ENCODE data around the gene TMEM238.

TMEM238 gene

DNA sequence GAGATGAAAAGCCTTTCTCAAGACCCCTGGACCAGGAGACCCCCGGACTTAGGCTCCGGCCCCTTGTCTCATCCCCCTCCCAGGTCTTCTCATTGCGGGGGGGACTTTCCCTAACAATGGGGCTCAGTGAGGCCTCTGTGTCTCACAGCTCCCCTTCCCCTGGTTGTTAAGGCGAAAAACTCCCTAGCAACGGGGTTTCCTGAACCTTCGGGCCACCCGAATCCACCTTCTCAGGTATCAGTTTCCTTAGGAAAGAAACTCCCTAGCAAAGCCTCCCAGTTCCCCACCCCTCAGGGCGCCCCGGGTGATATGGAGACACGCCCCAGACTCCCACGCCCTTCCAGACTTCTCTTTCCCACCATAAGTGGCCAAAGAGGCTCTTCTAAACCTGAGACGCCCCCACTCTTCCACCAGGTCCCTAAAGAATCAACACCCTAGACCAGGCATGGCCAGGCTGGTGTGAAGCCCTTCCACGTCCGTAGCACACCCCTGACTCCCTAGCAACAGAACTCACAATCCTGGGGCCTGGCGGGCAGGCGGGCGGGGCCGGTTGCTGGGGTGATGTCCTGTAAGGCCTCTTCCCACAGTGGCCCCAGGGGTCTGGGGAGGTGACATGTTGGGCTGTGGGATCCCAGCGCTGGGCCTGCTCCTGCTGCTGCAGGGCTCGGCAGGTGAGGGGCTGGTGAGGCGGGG, 7.7 kb downstream of the TMEM238 start, which contains the start of gene TMEM190:
Gene TMEM190, plus strand, starts transcription at position 586 of the 693 bp plus-strand sequence. Its CDS starts 28 bp downstream, at position 614.
- no peak for DNase-seq

DNA sequence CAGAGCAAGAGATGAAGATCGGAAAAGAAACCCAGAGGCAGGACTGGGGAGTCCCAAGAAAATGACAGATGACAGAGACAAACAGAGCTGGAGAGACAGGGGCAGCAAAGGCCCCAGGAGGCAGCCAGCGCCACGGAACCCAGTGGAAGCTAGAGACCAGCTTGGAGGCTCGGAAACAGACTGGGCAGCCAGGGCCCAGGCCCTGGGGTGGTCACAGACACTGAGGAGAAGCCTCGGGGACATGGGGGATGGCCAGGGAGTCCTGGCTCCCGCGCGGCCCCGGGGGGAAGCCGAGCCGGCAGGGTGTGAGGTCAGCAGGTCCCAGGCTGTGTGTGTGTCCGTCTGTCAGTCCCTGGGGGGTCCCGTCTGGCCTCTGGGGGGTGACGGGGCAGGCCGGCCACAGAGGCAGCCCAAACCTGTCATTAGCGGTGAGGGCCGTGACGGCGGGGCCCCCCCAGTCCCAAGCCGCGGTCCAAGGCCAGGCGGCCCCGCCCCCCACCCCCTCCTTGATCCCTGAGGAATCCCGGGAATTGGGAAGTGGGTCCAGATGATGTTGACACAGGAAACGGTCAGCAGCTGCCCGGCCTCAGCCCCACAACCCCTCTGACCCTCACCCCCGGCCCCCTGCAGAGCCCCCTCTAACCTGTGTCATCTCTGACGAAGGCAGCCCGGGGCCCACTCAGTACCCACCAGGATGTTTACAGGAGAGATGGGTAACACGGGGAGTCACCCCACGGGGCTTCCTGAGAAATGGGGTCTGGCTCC, 9.9 kb downstream of the TMEM238 start:
- DNase-seq: no peak

DNA sequence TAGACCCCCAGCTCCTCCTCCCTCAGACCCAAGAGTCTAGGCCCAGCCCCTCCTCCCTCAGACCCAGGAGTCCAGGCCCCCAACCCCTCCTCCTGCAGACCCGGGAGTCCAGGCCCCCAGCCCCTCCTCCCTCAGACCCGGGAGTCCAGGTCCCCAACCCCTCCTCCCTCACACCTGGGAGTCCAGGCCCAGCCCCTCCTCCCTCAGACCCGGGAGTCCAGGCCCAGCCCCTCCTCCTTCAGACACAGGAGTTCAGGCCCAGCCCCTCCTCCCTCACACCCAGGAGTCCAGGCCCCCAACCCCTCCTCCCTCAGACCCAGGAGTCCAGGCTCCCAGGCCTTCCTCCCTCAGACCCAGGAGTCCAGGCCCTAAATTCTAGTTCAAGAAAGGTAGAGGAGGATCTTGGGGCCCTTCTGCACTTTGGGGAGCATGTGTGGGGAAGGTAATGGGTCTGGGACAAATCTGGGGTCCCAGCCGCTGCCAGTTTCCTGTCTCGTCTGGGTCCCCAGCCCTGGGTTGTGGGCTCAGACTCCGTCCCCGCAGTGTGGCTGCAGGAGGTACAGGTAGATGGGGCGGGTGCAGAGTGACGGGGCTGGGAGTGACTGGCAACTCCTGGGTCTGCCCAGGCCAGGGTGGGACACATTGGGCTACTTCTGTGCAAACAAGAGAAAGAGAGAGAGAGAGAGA, 10.6 kb downstream of the TMEM238 start:
- no peak for DNase-seq

DNA sequence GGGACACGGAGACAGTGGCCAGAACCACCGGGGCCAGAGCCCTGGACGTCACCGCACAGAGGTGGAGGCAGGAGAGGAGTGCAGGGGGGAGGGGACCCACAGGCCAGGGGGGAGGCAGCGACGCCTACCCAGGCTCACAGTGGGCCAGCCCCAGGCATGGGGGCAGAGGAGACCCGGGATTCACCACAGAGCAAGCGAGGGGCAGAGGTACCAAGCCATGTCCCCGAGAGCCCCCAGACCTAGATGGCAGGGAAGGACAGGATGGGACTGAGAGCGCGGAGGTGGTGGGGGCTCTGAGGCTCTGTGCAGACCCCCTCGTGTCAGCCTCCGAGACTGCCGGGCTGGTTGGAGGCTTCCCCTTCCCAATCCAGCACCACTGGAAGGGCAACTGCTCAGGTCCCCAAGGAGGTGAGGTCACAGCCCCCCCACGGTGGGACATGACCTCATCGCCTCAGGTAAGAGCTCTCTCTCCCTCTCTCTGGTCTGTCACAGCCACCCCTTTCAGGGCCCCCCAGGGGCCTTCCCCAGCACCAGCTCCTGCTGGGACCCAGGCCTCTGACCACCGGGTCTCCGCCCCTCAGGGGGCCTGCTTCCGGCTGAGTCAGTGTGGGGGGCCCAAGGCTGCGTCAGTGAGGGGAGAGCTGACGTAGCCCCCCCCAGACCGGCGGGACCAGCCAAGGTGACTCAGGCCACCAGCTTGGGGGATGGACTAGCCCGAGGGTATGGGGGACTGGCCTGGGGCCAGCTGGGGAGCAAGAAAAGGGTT, 11.6 kb downstream of the TMEM238 start:
- DNase-seq: peak; percentile 66

DNA sequence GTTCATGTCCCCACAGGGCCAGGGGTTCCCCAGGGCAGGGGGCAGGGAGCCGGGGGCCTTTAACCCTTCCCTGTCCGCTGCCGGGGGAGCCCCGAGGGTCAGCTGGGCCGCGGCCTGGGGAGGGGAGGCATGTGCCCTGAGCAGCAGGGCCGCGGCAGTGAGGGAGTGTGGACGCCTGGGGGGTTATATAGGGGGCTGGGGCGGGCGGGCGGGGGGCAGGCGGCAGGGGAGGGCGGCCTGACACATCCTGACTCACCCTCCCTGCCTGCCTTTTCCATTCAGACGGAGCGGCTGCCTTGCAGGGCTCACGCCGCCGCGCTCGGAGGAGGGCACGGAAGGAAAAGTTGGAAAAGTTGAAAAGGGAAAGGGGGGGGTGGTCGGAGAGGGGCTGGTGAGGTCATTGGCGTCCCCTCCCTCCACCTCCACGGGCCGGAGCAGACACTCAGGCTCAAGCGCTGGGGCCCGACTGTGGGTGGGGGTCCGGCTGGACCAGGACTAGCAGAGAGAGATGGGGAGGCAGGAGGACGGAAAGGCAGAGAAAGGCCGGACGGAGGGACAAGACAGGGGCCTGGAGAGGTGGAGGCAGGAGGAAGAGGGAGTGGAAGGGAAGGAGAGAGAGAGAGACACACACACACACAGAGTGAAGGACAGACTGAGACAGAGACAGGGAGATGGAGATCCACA, 13.6 kb downstream of the TMEM238 start, which contains the start of gene IL11:
Gene IL11, minus strand, starts transcription at position 159 of the 684 bp plus-strand sequence. Its CDS starts 153 bp downstream, at position 6.
- no peak for DNase-seq

DNA sequence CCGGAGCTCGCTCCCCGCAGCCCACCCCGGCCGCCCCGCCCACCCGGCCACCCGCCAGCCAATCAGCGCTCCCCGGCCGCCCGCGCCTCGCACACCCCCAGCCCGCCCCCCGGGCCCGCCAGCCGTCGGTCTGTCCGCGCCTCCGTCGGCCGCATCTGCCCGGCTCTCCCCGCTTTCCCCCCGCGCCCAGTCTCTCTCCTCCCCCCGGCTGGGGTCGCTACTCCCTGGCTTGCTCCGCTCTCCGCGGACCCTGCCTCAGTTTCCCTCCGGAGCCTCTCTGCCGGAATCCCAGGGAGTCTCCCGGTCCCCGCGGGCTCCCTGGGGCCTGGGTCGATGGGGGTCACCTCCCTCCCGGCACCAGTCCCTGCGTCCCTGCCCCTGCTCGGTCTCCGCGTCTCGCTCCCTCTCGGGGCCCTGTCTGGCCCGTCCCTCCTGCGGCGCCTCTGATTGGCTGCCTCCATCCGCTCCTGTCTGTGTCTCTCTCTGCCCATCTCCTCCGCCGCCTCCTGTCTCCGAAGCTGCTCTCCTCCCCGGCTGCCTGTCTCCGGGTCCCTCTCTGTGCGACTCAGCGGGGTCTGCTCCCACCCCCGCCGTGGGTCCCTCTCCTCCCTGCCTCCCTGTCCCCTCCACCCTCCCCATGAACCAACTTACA, 14.3 kb downstream of the TMEM238 start:
- DNase-seq: peak; percentile 65

DNA sequence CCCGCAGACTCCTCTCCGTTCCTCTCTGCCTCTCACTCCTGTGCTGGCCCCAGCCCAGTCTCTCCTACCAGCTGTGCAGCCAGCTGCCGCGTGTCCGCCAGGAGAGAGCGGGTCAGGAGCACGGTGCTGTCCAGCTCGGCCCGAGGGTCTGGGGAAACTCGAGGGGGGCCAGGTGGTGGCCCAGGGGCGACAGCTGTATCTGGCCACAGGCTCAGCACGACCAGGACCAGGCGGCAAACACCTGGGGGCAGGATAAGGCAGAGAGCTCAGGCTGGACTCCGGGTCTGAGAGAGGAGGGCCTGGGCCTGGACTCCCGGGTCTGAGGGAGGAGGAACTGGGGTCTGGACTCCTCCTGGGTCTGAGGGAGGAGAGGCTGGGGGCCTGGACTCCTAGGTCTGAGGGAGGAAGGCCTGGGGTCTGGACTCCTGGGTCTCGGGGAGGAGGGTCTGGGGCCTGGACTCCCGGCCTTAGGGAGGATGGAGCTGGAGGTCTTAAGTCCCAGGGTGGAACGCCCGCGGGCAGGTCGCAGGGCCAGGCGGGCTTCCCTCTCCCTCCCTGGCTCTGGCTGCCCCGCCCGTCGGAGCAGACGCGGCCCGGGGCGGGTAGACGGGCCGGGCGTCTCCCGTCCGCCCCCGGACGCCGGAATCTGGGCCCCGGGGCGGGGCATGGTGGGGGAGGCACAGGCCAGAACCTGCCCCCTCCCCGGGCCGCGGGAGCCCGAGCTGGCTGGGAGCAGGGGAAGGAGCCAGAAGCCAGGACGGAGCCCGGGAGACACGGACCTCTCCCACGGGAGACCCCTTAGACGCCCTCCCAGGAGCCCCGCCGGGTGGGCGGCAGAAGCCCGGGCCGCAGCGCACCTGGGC, 15.2 kb downstream of the TMEM238 start:
- no peak for DNase-seq

DNA sequence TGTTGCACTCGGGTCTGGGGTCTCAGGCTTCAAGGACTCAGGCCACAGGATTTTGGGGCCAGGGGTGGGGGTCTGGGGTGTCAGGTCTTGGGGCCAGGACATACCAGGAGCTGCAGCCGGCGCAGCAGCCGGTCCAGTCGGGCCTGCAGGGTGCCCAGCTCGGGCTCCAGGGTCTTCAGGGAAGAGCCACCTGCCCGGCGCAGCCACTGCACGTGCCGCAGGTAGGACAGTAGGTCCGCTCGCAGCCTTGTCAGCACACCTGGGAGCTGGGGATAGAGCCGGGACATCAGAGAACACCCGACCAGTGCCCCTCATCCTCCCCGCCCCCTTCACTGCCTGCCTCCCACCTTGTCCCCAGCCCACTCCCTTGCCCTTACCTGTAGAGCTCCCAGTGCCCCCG, 16.0 kb downstream of the TMEM238 start:
- DNase-seq: no peak

DNA sequence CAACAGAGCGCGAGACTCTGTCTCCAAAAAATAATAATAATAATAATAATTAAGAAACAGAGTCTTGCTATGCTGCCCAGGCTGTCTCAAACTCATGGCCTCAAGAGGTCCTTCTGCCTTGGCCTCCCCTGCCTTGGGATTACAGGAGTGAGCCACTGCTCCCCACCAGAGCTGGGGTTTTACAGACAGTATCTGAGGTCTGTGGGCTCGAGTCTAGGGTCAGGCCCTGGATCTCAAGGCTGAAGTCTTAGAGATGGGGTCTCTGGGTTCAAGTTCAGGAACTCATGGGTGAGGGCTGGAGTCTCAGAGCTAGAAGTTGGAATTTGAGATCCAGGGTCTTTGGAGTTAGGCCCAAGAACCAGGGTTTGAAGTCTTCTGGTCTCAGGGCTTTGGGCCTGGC, 17.3 kb downstream of the TMEM238 start:
- no peak for DNase-seq

DNA sequence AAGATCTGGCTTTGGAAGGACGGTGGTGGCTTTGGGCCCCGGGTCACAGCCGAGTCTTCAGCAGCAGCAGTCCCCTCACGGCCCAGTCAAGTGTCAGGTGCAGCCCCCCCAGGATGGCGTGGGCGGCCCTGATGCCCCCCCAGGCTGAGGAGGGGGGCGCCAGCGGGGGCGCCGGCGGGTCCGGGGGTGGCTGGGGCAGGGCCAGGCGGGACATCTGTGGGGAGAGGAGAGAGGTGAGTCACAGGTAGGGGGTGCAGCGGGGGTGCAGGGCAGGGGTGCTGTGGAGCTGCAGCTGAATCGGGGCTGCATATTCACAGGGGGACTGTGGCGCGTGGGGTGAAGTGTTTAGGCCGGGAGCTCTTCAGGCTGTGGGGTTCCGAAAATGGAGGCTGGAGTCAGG, 18.1 kb downstream of the TMEM238 start:
- no peak for DNase-seq

DNA sequence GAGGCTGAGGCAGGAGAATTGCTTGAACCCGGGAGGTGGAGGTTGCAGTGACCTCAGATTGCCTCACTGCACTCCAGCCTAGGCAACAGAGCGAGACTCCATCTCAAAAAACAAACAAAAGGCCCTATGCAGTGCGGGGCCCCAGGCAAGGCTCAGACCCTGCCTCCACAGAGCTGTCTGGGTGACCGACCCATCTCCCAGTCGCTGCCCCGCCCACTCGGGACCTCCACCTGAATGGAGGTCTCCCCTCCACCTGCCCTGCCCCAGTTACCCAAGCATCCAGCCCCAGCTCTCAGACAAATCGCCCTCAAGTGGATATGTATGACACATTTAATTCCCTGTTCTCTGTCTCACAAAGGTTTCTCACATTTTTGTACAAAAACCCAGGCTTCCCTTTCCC, 18.8 kb downstream of the TMEM238 start:
- no peak for DNase-seq

DNA sequence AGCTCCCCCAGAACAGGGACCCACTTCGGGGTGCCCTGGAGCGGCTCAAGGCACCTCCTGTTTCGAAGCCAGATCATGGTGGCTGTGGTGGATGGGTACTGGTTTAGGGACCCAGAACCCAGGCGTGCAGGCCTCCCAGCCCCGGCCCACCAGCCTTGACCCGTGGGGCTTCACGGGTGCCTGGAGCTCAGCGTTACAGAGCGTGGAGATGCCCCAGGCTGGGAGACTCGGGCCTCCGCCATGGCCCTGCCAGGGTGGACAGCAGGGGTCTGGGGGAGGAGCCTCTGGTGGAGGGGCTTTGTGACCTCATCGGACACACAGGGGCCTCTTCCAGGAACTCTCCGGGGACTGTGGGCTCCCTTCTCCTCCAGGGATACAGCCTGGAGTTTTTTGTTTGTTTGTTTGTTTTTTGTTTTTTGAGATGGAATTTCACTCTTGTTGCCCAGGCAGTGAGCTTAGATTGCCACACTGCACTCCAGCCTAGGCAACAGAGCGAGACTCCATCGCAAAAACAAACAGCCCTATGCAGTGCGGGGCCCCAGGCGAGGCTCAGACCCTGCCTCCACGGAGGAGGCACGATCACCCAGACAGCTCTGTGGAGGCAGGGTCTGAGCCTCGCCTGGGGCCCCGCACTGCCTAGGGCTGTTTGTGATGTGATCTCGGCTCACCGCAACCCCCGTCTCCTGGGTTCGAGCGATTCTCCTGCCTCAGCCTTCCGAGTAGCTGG, 20.9 kb downstream of the TMEM238 start, which contains the start of gene GARIN5B:
Gene GARIN5B, minus strand, starts transcription at position 271 of the 727 bp plus-strand sequence. Its CDS starts 194 bp downstream, at position 77.
- no peak for DNase-seq

DNA sequence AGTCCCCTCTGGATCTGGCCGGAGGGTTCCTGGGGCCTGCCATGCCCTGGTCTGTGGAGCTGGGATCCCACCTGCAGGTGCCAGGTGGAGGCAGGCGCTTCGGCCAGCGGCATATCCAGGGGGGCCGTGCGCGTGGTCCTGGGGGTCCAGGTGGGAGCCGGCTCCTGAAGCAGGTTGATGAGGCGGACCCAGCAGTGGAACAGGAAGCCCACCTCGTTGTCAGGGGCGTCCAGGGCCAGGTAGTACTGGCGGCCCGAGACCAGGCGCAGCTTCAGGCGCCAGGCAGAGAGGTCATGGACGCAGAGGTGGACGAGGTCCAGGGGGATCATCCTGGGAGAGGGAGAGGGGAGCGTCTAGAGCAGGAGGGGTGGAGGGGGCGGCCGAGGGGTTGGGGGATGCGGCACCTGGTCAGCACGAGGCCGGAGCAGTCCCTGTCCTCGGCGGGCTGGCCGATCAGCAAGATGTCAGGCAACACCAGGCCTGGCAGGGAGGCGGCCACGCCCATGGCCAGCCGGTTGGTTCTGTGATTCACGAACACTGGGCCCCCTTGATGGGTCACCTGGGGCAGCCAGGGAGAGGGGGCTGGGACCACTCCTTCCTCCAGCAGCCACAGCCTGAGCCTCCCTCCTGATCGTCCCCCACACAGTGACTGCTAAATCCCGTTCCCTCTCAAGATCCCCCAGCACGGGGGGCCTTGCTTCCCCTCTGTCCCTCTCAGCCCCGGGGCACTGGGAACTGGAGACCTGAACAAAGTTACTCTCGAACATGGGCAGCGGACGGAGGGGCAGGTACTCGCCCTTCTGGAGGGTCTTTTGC, 21.7 kb downstream of the TMEM238 start:
- no peak for DNase-seq

DNA sequence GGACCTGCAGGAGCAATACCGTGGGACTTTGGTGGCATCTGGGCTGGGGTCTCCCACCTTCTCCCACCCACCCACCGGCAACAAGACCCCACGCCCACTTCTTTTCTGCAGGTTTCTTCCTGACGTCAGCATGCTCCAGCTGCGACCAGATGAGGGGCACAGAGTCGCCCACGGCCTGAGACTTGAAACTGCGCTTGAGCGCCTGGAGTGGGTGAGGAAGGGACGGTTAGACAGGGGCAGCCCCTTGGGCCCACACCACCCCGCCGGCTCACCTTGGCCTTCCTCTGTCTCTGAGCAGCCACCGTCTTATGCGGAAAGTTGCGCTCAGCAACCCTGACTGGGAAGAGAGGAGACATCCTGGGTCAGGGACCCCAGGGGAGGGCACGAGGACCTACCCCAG, 23.2 kb downstream of the TMEM238 start:
- DNase-seq: no peak

DNA sequence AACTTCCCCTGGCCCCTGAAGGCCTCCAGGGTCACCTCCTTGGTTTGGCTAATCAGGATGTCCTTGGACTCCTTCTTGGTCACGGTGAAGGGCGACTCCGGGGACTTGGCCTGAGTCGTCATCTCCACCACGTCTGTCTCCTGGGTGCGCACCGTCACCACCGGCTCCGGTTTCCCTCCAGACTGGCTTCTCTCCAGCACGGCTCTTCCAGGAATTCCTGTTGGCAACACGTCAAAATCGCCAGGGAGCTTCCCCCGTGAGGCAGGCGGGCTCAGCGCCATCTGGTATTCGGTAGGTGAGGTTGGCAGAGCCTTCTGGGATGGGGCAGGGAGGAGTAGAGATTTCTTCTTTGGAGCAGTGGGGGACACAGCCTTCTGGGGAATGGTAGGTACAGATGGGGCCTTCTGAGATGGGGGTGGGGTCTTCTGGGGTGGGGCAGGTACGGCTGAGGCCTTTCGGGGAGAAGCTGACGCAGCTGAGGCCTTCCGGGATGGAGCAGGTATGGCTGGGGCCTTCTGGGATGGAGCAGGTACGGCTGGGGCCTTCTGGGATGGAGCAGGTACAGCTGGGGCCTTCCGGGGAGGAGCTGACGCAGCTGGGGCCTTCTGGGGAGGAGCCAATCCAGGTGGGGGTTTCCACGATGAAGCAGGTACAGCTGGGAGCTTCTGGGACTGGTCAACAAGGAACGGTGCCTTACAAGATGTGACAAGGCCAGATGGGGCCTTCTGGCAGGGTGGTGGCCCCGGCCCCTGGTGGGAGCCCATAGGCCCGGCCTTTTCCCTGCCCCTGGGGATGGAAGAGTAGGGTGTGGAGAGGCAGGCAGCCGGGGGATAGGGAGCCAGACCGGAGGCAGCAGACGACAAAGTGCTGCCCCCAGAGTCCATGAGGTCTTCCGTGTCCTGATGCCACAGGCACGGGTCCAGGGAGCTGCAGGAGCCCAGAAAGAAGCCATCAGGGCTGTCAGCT, 24.9 kb downstream of the TMEM238 start:
- DNase-seq: no peak

DNA sequence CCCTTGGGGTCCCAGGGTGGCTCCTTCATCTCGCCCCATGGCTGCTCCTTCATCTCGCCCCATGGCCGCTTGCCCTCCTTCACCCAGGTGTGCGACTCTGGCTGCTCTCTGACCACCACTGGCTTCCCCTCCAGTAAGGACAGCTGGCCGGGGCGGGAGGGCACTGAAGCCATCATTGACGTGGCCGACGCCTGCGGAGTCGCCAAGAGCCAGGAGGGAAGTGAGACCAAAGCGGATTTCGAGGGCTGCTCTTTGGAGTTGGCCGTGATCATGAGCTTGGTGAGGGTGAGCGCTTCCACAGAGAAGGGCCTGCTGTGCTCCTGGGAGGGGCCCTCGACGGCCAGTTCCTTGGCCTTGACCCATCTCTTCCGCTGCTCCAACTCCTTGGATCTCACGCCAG, 25.6 kb downstream of the TMEM238 start:
- DNase-seq: no peak

DNA sequence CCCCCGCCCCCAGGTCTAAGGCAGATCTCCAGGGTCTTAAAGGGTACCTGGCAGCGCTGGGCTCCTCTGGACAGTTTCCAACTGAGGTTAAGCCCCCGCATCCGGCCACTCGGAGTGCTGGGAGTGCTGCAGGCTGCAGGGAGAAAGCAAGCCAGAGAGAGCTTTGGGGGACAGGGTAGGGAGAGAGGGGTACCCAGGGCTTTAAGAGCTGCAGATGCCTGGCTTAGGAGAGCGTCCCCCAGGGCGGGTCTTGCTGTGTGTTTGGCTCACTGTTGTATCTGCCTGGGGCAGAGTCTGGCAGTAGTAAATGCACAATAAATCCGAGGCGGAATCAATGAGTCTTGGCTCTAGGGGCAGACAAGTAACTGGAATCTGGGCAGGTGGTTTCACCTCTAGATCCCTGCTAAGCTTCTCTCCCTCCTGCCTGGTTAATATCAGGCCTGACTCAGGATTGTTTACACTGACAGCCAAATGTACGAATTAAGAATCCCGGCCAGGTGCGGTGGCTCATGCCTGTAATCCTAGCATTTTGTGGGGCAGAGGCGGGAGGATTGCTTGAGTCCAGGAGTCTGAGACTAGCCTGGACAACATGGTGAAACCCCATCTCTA, 28.8 kb downstream of the TMEM238 start:
- no peak for DNase-seq
